HUES6 (cell line): ENCODE results near the gene ZNF649.

Experiments
- H3K27ac ChIP-seq: 2 replicates; pipeline ENCODE4 v1.7.0; 2013; ENCODE audit warnings: low read depth, mild to moderate bottlenecking, low read length, inconsistent platforms
- H3K27me3 ChIP-seq: 2 replicates; pipeline ENCODE4 v1.6.1; 2013; ENCODE audit warnings: low read length; ENCODE audit not compliant: control insufficient read depth, insufficient read depth
- H3K36me3 ChIP-seq: 2 replicates; pipeline ENCODE4 v1.6.1; 2013; ENCODE audit warnings: low read length; ENCODE audit not compliant: control insufficient read depth, insufficient read depth
- H3K4me1 ChIP-seq: 2 replicates; pipeline ENCODE4 v1.6.1; 2013; ENCODE audit warnings: low read length; ENCODE audit not compliant: control insufficient read depth, insufficient read depth
- H3K4me3 ChIP-seq: 2 replicates; pipeline ENCODE4 v1.5.1; 2013; ENCODE audit warnings: low read depth, low read length
- H3K9ac ChIP-seq: one replicate; pipeline ENCODE4 v1.6.1; 2013; ENCODE audit warnings: mild to moderate bottlenecking, low read length
- H3K9me3 ChIP-seq: 2 replicates; pipeline ENCODE4 v1.6.1; 2013; ENCODE audit warnings: low read depth, low read length; ENCODE audit not compliant: control insufficient read depth, insufficient read depth

Gene ZNF649

GRCh38 chr19:51887522-51888498, 17.0 kb downstream of the ZNF649 start, which contains the start of gene ZNF577:
Gene ZNF577 (minus strand): TSS chr19:51887951. CDS start chr19:51880382, 7,569 bp downstream.
- H3K4me3 ChIP-seq, result peak within 1 kb of the TSS; percentile 77
- H3K4me1 ChIP-seq, result no peaks in the 10 kb centered on the region
- peak within 1 kb of the TSS; percentile 85 for H3K9ac ChIP-seq
- peaks cover 71% of the 10 kb centered on the region for H3K36me3 ChIP-seq
- H3K9me3 ChIP-seq, result peaks cover 62% of the 10 kb centered on the region
- peak within 1 kb of the TSS; percentile 41 for H3K27ac ChIP-seq
- no peaks in the 10 kb centered on the region for H3K27me3 ChIP-seq

DNA sequence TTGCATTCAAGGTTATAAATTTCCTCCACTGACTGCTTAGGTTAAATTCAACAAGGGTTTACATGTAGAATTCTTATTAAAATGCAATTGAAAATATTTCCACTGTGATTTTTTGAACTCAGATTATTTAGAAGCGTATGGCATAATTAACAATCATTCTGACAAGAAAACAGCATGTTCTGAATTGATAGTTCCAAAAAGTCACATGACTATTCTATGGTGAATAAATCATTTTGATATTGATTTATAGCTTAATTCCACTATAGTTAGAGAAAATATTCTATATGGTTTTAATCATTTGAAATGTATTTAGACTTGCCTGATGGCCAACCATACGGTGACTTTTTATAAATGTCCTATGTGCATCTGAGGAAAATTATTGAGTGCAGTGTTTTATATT, 20.1 kb downstream of the ZNF649 start:
- H3K36me3 ChIP-seq, result peaks cover 69% of the 10 kb centered on the region
- H3K9ac ChIP-seq, result no peak overlapping the region
- peaks cover 51% of the 10 kb centered on the region for H3K9me3 ChIP-seq
- H3K4me1 ChIP-seq, result no peaks in the 10 kb centered on the region
- H3K27ac ChIP-seq, result no peak overlapping the region
- no peaks in the 10 kb centered on the region for H3K27me3 ChIP-seq
- H3K4me3 ChIP-seq, result no peak overlapping the region

GRCh38 chr19:51882518-51882917, 22.3 kb downstream of the ZNF649 start:
- Histone ChIP-seq H3K27me3 (no peaks in the 10 kb centered on the region), H3K9me3 (peaks cover 41% of the 10 kb centered on the region), H3K36me3 (peaks cover 74% of the 10 kb centered on the region)

GRCh38 chr19:51873097-51873496, 31.7 kb downstream of the ZNF649 start:
- Histone ChIP-seq H3K36me3 (peaks cover 98% of the 10 kb centered on the region), H3K9ac (no peak overlapping the region), H3K4me1 (no peaks in the 10 kb centered on the region), H3K27ac (no peak overlapping the region), H3K9me3 (peaks cover 96% of the 10 kb centered on the region), H3K27me3 (no peaks in the 10 kb centered on the region), H3K4me3 (no peak overlapping the region)

More at GRCh38 chr19:51882518-51882917, 22.3 kb downstream of the ZNF649 start:
- Histone ChIP-seq H3K27ac (no peak overlapping the region), H3K4me3 (no peak overlapping the region), H3K9ac (no peak overlapping the region), H3K4me1 (no peaks in the 10 kb centered on the region)

DNA sequence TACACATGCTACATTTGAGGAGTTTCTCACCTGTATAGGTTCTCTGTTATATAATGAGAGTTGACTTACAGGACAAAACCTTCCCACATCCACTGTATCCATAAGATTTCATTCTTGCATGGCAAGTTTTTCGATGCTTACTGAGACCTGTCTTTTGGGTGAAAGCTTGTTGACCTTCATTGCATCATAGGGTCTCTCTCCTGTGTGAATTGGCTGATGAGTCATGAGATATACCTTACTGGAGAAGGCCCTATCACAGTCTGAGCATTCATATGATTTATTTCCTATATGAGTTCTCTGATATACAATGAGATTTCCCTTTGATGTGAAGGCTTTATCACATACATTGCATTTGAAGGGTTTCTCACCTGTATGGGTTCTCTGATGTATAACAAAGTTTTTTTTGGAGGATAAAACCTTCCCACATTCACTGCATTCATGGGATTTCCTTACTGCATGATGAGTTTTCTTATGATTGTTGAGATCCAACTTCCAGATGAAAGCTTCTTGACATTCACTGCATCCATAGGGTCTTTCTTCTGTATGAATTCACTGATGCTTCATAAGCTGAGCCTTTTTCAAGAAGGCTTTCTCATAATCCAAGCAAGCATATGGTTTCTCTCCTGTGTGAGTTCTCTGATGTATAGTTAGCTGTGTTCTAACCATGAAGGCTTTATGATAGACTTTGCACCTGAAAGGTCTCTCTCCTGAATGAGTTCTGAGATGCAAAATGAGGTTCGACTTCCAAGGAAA, 42.8 kb downstream of the ZNF649 start:
- Histone ChIP-seq H3K4me1 (no peaks in the 10 kb centered on the region), H3K4me3 (no peak overlapping the region), H3K27me3 (no peaks in the 10 kb centered on the region), H3K9ac (no peak overlapping the region), H3K9me3 (peaks cover 86% of the 10 kb centered on the region), H3K36me3 (peaks cover 70% of the 10 kb centered on the region), H3K27ac (no peak overlapping the region)
